H1 (cell line): Measurements from ENCODE around the gene SERPING1. TPM values are rescaled to one million over a fixed set of nuclear protein-coding genes. Genes with fewer than 3 reads are reported as not detected.

Experiments
- CEBPB ChIP-seq: IDR thresholded peaks from 2 replicates; pipeline ENCODE4 v1.6.1; 2012; ENCODE audit warnings: low read depth, low read length
- EGR1 ChIP-seq: IDR thresholded peaks from 2 replicates; pipeline ENCODE4 v1.6.1; 2011; ENCODE audit warnings: low read depth, low read length, borderline replicate concordance
- EZH2 ChIP-seq: fragments of 200-600 bp; sonication (generic); IDR thresholded peaks from 2 replicates; pipeline ENCODE4 v1.7.1; 2012; ENCODE audit warnings: low read depth, mild to moderate bottlenecking, moderate library complexity, low read length, inconsistent platforms; ENCODE audit not compliant: severe bottlenecking
- JUND ChIP-seq: IDR thresholded peaks from 2 replicates; pipeline ENCODE4 v1.6.1; 2011; ENCODE audit warnings: mild to moderate bottlenecking, improper control_type of control experiment, low read length
- NANOG ChIP-seq: IDR thresholded peaks from 2 replicates; pipeline ENCODE4 v1.6.1; 2011; ENCODE audit warnings: low read length, low read depth, mild to moderate bottlenecking, inconsistent platforms; ENCODE audit not compliant: insufficient read depth, poor library complexity, severe bottlenecking
- POU5F1 ChIP-seq: IDR thresholded peaks from 2 replicates; pipeline ENCODE4 v1.6.1; 2011; ENCODE audit warnings: low read depth, mild to moderate bottlenecking, low read length, moderate library complexity
- TAF7 ChIP-seq: optimal IDR thresholded peaks from 2 replicates; pipeline ENCODE3; 2011; ENCODE audit warnings: low read depth, mild to moderate bottlenecking, inconsistent platforms, low read length, moderate library complexity, borderline replicate concordance
- TEAD4 ChIP-seq: IDR thresholded peaks from 2 replicates; pipeline ENCODE4 v1.6.1; 2012; ENCODE audit warnings: low read depth, low read length, inconsistent platforms, mixed read lengths
- ZNF274 ChIP-seq: IDR thresholded peaks from 2 replicates; pipeline ENCODE4 v1.7.0; 2012; ENCODE audit warnings: low read length, borderline replicate concordance; ENCODE audit errors: extremely low read depth
- polyA plus RNA-seq, 7 experiments: library from polyadenylated mRNA; depleted of rRNA in 3 of 7; stranded (reverse) in 5 of 7; unstranded in 2 of 7; fragments of >200 nt in 5 of 7; fragments of 200-250 nt in 2 of 7; gene quantifications; 1 replicate in 5 of 7; 2 replicates in 1 of 7; 4 replicates in 1 of 7; pipeline versions ENCODE4 v1.2.1 to v1.2.3, GENCODE V29; 2011 to 2013; ENCODE audit warnings: missing spikeins in 2 of 7, mixed read lengths in 2 of 7
- total RNA-seq: library from RNA; stranded (reverse); fragmentation: NEBNext Ultra II Directional; extraction: Animal tissue kit (Norgen Biotek cat#: 25700); gene quantifications from 2 replicates; pipeline ENCODE4 v1.2.1, GENCODE V29; 2021
- TF ChIP-seq, protein P1 (sequence below): fragments of 300-600 bp; sonication (generic); IDR thresholded peaks from 2 replicates; pipeline ENCODE4 v1.7.1; 2012; ENCODE audit warnings: low read length, moderate library complexity, mild to moderate bottlenecking, inconsistent platforms; ENCODE audit not compliant: insufficient replicate concordance

Gene SERPING1
- total and polyA plus RNA-seq, 2 of the 8 experiments (the other 6 are each of a cell fraction or from before 2014, with no cell fraction given), result 50.9 to 54.8 TPM

DNA sequence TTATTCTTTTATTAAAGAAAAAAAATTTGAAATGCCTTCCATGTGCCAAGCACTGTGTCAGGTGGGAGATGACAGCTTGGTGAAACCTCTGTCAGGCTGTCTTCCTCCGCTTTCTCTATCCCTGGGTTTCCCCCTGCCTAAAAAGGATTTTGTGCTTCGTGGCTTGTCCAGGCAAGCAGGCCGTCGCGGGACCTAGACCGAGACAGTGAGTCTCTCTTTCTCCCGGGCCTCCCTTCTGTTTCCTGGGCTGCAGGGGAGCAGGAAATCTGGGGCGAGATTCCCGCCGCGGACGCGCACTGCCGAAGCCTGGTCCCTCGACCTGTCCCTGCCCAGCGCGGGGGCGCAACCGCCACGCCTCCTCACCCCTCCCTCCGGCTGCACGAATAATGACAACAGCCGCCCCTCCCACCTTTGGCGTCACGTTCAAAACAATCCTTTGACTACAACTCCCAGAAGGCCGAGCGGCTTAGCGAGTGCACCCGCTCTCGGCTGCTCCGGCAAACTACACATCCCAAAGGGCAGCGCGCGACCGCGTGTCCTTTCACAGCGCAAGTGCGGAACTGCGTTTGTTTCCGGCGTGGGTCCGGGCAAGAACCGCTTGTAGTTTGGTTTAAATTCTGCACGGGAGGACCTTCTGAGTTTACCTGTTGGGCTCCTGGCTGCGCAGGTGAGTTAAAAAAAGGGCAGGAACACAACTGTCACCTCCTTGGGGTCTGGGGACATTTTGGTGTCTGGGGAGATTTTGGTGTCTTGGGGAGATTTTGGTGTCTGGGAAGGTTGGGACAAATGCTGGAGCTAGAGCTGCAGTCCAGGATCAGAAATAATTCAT lies 59.9 kb downstream of the SERPING1 start, which contains the start of gene CLP1 (continued):
- TF ChIP-seq, protein P1, sequence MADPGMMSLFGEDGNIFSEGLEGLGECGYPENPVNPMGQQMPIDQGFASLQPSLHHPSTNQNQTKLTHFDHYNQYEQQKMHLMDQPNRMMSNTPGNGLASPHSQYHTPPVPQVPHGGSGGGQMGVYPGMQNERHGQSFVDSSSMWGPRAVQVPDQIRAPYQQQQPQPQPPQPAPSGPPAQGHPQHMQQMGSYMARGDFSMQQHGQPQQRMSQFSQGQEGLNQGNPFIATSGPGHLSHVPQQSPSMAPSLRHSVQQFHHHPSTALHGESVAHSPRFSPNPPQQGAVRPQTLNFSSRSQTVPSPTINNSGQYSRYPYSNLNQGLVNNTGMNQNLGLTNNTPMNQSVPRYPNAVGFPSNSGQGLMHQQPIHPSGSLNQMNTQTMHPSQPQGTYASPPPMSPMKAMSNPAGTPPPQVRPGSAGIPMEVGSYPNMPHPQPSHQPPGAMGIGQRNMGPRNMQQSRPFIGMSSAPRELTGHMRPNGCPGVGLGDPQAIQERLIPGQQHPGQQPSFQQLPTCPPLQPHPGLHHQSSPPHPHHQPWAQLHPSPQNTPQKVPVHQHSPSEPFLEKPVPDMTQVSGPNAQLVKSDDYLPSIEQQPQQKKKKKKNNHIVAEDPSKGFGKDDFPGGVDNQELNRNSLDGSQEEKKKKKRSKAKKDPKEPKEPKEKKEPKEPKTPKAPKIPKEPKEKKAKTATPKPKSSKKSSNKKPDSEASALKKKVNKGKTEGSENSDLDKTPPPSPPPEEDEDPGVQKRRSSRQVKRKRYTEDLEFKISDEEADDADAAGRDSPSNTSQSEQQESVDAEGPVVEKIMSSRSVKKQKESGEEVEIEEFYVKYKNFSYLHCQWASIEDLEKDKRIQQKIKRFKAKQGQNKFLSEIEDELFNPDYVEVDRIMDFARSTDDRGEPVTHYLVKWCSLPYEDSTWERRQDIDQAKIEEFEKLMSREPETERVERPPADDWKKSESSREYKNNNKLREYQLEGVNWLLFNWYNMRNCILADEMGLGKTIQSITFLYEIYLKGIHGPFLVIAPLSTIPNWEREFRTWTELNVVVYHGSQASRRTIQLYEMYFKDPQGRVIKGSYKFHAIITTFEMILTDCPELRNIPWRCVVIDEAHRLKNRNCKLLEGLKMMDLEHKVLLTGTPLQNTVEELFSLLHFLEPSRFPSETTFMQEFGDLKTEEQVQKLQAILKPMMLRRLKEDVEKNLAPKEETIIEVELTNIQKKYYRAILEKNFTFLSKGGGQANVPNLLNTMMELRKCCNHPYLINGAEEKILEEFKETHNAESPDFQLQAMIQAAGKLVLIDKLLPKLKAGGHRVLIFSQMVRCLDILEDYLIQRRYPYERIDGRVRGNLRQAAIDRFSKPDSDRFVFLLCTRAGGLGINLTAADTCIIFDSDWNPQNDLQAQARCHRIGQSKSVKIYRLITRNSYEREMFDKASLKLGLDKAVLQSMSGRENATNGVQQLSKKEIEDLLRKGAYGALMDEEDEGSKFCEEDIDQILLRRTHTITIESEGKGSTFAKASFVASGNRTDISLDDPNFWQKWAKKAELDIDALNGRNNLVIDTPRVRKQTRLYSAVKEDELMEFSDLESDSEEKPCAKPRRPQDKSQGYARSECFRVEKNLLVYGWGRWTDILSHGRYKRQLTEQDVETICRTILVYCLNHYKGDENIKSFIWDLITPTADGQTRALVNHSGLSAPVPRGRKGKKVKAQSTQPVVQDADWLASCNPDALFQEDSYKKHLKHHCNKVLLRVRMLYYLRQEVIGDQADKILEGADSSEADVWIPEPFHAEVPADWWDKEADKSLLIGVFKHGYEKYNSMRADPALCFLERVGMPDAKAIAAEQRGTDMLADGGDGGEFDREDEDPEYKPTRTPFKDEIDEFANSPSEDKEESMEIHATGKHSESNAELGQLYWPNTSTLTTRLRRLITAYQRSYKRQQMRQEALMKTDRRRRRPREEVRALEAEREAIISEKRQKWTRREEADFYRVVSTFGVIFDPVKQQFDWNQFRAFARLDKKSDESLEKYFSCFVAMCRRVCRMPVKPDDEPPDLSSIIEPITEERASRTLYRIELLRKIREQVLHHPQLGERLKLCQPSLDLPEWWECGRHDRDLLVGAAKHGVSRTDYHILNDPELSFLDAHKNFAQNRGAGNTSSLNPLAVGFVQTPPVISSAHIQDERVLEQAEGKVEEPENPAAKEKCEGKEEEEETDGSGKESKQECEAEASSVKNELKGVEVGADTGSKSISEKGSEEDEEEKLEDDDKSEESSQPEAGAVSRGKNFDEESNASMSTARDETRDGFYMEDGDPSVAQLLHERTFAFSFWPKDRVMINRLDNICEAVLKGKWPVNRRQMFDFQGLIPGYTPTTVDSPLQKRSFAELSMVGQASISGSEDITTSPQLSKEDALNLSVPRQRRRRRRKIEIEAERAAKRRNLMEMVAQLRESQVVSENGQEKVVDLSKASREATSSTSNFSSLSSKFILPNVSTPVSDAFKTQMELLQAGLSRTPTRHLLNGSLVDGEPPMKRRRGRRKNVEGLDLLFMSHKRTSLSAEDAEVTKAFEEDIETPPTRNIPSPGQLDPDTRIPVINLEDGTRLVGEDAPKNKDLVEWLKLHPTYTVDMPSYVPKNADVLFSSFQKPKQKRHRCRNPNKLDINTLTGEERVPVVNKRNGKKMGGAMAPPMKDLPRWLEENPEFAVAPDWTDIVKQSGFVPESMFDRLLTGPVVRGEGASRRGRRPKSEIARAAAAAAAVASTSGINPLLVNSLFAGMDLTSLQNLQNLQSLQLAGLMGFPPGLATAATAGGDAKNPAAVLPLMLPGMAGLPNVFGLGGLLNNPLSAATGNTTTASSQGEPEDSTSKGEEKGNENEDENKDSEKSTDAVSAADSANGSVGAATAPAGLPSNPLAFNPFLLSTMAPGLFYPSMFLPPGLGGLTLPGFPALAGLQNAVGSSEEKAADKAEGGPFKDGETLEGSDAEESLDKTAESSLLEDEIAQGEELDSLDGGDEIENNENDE, result no peak
- TF ChIP-seq ZNF274 (no peak), TEAD4 (no peak), CEBPB (no peak), POU5F1 (no peak), EGR1 (peak; percentile 95), NANOG (no peak), TAF7 (peak; percentile 36), JUND (peak; percentile 17; the same call in 1 of the 2 replicates), EZH2 (no peak)
